HepG2 (cell line): ENCODE measurements around the gene RNU11. TPM values are rescaled to one million over a fixed set of nuclear protein-coding genes. Genes with fewer than 3 reads are reported as not detected.
"Not testable (repeated sequence)": the region's sequence is repeated elsewhere in the genome, so short reads cannot be mapped to it uniquely, and the experiment has no call there.

ENCODE experiments used
- ATAC-seq: fragments of 200-7000 bp; cut with Tn5 transposase; 3 replicates; pipeline ENCODE4 v1.9.1; 2020; ENCODE audit warnings: mild to moderate bottlenecking, moderate library complexity
- BruUV-seq: library from RNA; stranded (reverse); fragments of 400-500 nt; replicated peaks from 2 replicates; lab custom pipeline; 2021; lab: Mats Ljungman, UMichigan
- CTCF ChIA-PET: fragments of 300-600 bp; formaldehyde crosslinking; extraction: SDS; loops from one replicate; lab custom pipeline; 2021; ENCODE audit warnings: low total read pairs, inconsistent platforms, low intra/inter-chr PET ratio; lab: Yijun Ruan, JAX
- POLR2A ChIA-PET: fragments of 350-600 bp; sonication (Branson Sonifier 250); formaldehyde crosslinking; loops from one replicate; lab custom pipeline; 2020; ENCODE audit warnings: antibody characterized with exemption, inconsistent platforms; lab: Yijun Ruan, JAX
- DNase-seq: peaks from one replicate; pipeline ENCODE4 v3.0.0-alpha.2; 2015; ENCODE audit warnings: low spot score
- FAIRE-seq: peaks from 3 replicates; lab custom pipeline; 2011; peaks lifted over from hg19 to GRCh38; lab: Jason Lieb, UNC
- H2AFZ ChIP-seq: one replicate; pipeline ENCODE4 v1.6.1; 2011; ENCODE audit warnings: low read length, inconsistent platforms
- H3K27ac ChIP-seq: fragments of 300-600 bp; 3 replicates; pipeline ENCODE4 v1.8.0; 2011; ENCODE audit warnings: mixed run types, mild to moderate bottlenecking, mixed read lengths, low read length, inconsistent platforms; ENCODE audit not compliant: insufficient read depth; ENCODE audit errors: extremely low read length
- H3K27me3 ChIP-seq, 2 experiments: fragments of 200-600 bp in 1 of 2; 2 replicates in 1 of 2; 3 replicates in 1 of 2; pipeline versions ENCODE4 v1.6.0 to v1.8.0; 2011; ENCODE audit warnings: low read length in 2 of 2, mild to moderate bottlenecking in 2 of 2, moderate library complexity in 2 of 2, inconsistent platforms in 1 of 2; ENCODE audit not compliant: insufficient read depth in 2 of 2, control insufficient read depth in 1 of 2
- H3K36me3 ChIP-seq, 2 experiments: fragments of 200-600 bp in 1 of 2; replicated peaks in 1 of 2; 2 replicates in 1 of 2; 3 replicates in 1 of 2; pipeline versions ENCODE4 v1.5.1 to v1.8.0; 2011; ENCODE audit warnings: low read length in 2 of 2, inconsistent platforms in 1 of 2; ENCODE audit not compliant: insufficient read depth in 2 of 2, control insufficient read depth in 1 of 2
- H3K4me1 ChIP-seq: 2 replicates; pipeline ENCODE4 v1.5.1; 2012; ENCODE audit warnings: low read length, inconsistent platforms; ENCODE audit not compliant: insufficient read depth
- H3K4me2 ChIP-seq: 2 replicates; pipeline ENCODE4 v1.6.0; 2011; ENCODE audit warnings: low read depth, low read length, inconsistent platforms
- H3K4me3 ChIP-seq, 3 experiments: fragments of 200-600 bp in 1 of 3; sonication (generic), shearing (Covaris generic) in 1 of 3; replicated peaks in 1 of 3; 2 replicates each; pipeline ENCODE4 v1.5.1; 2011 to 2016; ENCODE audit warnings: low read length in 3 of 3, inconsistent platforms in 2 of 3, low read depth in 2 of 3, mild to moderate bottlenecking in 2 of 3, control low read depth in 1 of 3, mixed read lengths in 1 of 3; ENCODE audit not compliant: insufficient read depth in 1 of 3
- H3K79me2 ChIP-seq: one replicate; pipeline ENCODE4 v1.6.1; 2011; ENCODE audit warnings: low read length, inconsistent platforms; ENCODE audit not compliant: insufficient read depth
- H3K9ac ChIP-seq: 2 replicates; pipeline ENCODE4 v1.6.0; 2011; ENCODE audit warnings: mild to moderate bottlenecking, low read depth, low read length, inconsistent platforms; ENCODE audit not compliant: insufficient read depth
- H3K9me3 ChIP-seq: 2 replicates; pipeline ENCODE4 v1.5.1; 2012; ENCODE audit warnings: mild to moderate bottlenecking, low read length
- H4K20me1 ChIP-seq: 2 replicates; pipeline ENCODE4 v1.6.0; 2011; ENCODE audit warnings: inconsistent platforms, mild to moderate bottlenecking, low read length, moderate library complexity; ENCODE audit not compliant: insufficient read depth
- ATF7 ChIP-seq, 2 experiments: fragments of 450-650 bp in 1 of 2; sonication (generic) in 1 of 2; formaldehyde crosslinking in 1 of 2; IDR thresholded peaks; 2 replicates each; pipeline versions ENCODE4 v1.4.0 to v1.6.1; 2016 to 2020; ENCODE audit warnings: antibody characterized with exemption in 1 of 2, mild to moderate bottlenecking in 1 of 2, missing genetic modification reagents in 1 of 2
- ZNF326 ChIP-seq: sonication (generic); formaldehyde crosslinking; IDR thresholded peaks from 2 replicates; pipeline ENCODE4 v1.4.0; 2020; ENCODE audit warnings: missing genetic modification reagents, borderline replicate concordance
- ZNF331 ChIP-seq: sonication (generic); formaldehyde crosslinking; IDR thresholded peaks from 2 replicates; pipeline ENCODE4 v1.4.0; 2020; ENCODE audit warnings: missing genetic modification reagents
- WGBS: methylation state at CpG from one replicate; pipeline ENCODE4 v1.1.6; 2017; ENCODE audit warnings: low lambda C conversion rate; 5-methylcytosine and 5-hydroxymethylcytosine counted together
- in situ Hi-C: cut with HindIII; loops from 2 replicates; pipeline ENCODE4 v1.10.0; 2017; ENCODE audit warnings: low pct_unique_long_range_greater_than_20kb; ENCODE audit not compliant: extremely low pct_ligation_motif_present
- intact Hi-C: fragments of 100-400 bp; cut with micrococcal nuclease; formaldehyde crosslinking; loops from one replicate; pipeline ENCODE4 v1.10.0; 2022; ENCODE audit not compliant: unreplicated experiment
- polyA plus RNA-seq, 8 experiments: library from polyadenylated mRNA; depleted of rRNA in 3 of 8; stranded (reverse) in 7 of 8; unstranded in 1 of 8; fragments of >200 nt; fragmentation: Illumina TruSeq in 4 of 8; extraction: Trizol in 4 of 8; gene quantifications; 2 replicates each; pipeline versions ENCODE4 v1.2.1 to v1.2.3, GENCODE V29; 2011 to 2016; ENCODE audit warnings: low read depth in 4 of 8, missing spikeins in 1 of 8, mixed read lengths in 1 of 8; ENCODE audit not compliant: insufficient read depth in 1 of 8
- total RNA-seq, 5 experiments: library from RNA; depleted of rRNA; stranded (reverse); fragments of >200 nt; fragmentation: Illumina TruSeq; extraction: Trizol; gene quantifications; 2 replicates each; pipeline ENCODE4 v1.2.3, GENCODE V29; 2016; ENCODE audit warnings: low read depth in 1 of 5

The RNU11 gene
- total and polyA plus RNA-seq, 2 of the 13 experiments (the other 11 are each of a cell fraction or from before 2014, with no cell fraction given) = not detected

DNA sequence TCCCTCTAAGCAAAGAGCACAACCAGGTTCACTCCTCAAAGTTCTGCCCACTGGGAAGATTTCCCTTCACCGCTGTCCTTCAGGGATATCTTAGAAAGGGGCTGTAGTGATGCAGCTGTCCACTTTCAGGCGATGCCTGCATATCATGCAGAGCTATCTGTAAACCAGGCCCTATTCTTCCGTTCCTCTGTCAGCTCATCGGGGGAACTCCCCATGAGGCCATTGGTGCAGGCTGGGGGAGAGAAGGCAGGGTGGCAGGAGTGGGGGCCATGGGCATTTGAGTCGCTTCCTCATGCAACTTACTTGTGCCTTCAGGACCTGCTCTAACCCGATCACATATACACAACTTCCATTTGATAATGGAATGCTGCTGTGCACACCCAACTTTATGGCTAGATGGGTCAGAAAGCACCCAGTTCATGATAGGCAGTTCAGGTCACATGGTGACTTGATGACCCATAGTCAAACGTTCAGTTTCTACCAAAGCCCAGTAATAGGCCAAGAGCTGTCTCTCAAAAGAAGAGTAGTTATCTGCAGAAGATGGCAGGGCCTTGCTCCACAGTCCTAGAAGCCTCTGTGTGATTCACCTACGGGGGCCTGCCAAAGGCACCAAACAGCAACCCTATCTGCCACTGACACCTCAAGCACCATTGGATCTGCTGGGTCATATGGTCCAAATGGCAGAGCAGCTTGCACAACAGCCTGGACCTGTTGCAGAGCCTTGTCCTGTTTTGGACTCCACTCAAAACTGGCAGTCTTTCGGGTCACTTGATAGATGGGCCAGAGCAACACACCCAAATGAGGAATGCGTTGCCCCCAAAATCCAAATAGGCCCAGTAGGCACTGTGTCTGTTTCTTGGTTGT is 7.3 kb downstream of the RNU11 start:
- H3K27ac ChIP-seq, intact Hi-C loops, H4K20me1 ChIP-seq, H3K9ac ChIP-seq, ATAC-seq, H3K79me2 ChIP-seq, H3K36me3 ChIP-seq, CTCF ChIA-PET, H2AFZ ChIP-seq, H3K4me2 ChIP-seq, DNase-seq, in situ Hi-C loops, H3K4me3 ChIP-seq, H3K27me3 ChIP-seq, H3K9me3 ChIP-seq, BruUV-seq, FAIRE-seq: not testable (repeated sequence)
- POLR2A ChIA-PET = interaction anchor here (2.2 kb wide), 1 partner anchor 81 kb away, joined by 8 read pairs; the partner anchor contains the start of gene YTHDF2
- H3K4me1 ChIP-seq = peaks cover 30% of the 10 kb centered on the region
- peak; percentile 74; the same call in 1 of the 2 replicates for TF ChIP-seq ZNF331 (CRISPR knock-in tag)
- 52% methylated on average over 9 of the region's 10 CpGs for WGBS

DNA sequence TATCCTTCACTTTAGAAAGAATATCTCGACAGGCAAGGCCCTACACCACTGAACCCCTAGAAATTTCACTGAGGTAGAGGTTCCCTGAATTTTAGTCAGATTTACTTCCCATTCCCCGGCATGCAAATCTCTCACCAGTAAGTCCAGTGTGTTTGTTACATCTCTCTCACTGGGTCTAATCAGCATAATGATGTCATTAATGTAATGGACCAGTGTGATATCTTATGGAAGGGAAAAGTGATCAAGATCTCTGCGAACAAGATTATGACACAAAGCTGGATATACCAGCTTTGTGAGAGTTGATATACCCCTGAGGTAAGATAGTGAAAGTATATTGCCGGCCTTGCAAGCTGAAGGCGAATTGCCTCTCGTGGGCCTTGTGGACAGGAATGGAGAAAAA is 7.9 kb downstream of the RNU11 start:
- ChIA-PET CTCF (no interaction called here), POLR2A (interaction anchor here (2.2 kb wide), 1 partner anchor 80 kb away, joined by 8 read pairs; the partner anchor contains the start of gene YTHDF2)
- no peaks in the 10 kb centered on the region for H4K20me1 ChIP-seq
- H3K27me3 ChIP-seq = no peaks in the 10 kb centered on the region
- TF ChIP-seq ATF7 (IDR thresholded peaks at IDR 0.05) (peak; percentile 74), ATF7 (CRISPR knock-in tag; IDR thresholded peaks at IDR 0.05) (no peak), ZNF326 (CRISPR knock-in tag) (no peak)
- peaks cover 30% of the 10 kb centered on the region for H3K4me1 ChIP-seq
- H3K79me2 ChIP-seq = no peaks in the 10 kb centered on the region
- no peak overlapping the region for H3K9ac ChIP-seq
- ATAC-seq = no peak
- H3K4me2 ChIP-seq = peak overlapping the region; percentile 27; the same call in 1 of the 2 replicates
- no peaks in the 10 kb centered on the region for H3K36me3 ChIP-seq
- 55% methylated on average over 6 of the region's 6 CpGs for WGBS
- no peak overlapping the region for H2AFZ ChIP-seq
- no peak for DNase-seq
- no TSS peak for BruUV-seq
- H3K27ac ChIP-seq = no peak overlapping the region
- intact Hi-C loops (no loop called here), in situ Hi-C loops (no loop called here)
- no peaks in the 10 kb centered on the region for H3K9me3 ChIP-seq
- no peak for FAIRE-seq
- no peak overlapping the region for H3K4me3 ChIP-seq
